ENCODE data around the gene RACGAP1.

DNA sequence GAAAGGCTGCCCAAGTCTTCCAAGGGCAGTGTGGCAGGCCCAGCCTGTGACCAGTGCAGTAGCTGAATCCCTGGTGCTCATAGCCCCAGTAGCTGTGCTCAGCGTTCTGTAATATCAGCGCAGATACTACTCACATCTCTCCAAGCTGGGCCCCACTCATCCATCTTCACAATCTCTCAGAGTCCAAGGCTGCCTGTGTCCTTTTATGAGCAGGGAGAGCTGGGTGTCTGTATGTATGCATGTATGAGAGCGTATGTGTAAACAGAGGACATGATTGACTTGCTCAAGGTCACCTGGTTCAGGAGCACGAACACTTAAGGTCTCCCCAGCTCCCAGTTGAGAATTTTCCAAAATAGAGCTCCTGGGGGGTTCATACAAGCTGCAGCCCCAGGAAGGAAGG, 47.2 kb downstream of the RACGAP1 start:
- TF ChIP-seq, protein P1, sequence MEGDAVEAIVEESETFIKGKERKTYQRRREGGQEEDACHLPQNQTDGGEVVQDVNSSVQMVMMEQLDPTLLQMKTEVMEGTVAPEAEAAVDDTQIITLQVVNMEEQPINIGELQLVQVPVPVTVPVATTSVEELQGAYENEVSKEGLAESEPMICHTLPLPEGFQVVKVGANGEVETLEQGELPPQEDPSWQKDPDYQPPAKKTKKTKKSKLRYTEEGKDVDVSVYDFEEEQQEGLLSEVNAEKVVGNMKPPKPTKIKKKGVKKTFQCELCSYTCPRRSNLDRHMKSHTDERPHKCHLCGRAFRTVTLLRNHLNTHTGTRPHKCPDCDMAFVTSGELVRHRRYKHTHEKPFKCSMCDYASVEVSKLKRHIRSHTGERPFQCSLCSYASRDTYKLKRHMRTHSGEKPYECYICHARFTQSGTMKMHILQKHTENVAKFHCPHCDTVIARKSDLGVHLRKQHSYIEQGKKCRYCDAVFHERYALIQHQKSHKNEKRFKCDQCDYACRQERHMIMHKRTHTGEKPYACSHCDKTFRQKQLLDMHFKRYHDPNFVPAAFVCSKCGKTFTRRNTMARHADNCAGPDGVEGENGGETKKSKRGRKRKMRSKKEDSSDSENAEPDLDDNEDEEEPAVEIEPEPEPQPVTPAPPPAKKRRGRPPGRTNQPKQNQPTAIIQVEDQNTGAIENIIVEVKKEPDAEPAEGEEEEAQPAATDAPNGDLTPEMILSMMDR (IDR thresholded peaks at IDR 0.05): no peak
- no peak for TF ChIP-seq POLR2A (IDR thresholded peaks at IDR 0.05)
